H1 (cell line): Measurements from ENCODE around the gene CRYBB2. TPM values are rescaled to one million over a fixed set of nuclear protein-coding genes. Genes with fewer than 3 reads are reported as not detected.
"Not testable (repeated sequence)": the region's sequence is repeated elsewhere in the genome, so short reads cannot be mapped to it uniquely, and the experiment has no call there.

Experiments
- CTCF ChIA-PET: fragments of 300-600 bp; sonication (Branson Sonifier 250); formaldehyde crosslinking; loops from one replicate; lab custom pipeline; 2021; ENCODE audit not compliant: partially characterized antibody; lab: Charles Lee
- POLR2A ChIA-PET: fragments of 300-600 bp; sonication (Branson Sonifier 250); formaldehyde crosslinking; loops from one replicate; lab custom pipeline; 2021; ENCODE audit warnings: inconsistent platforms; ENCODE audit not compliant: partially characterized antibody; lab: Charles Lee
- DNase-seq, 2 experiments: peaks; one replicate each; pipeline versions ENCODE4 v3.0.0 to v3.0.0-alpha.2; 2010 to 2022; ENCODE audit warnings: low spot score in 2 of 2, low read depth in 1 of 2, mixed read lengths in 1 of 2
- FAIRE-seq: peaks from 2 replicates; lab custom pipeline; 2011; peaks lifted over from hg19 to GRCh38; lab: Jason Lieb, UNC
- H2AFZ ChIP-seq: 2 replicates; pipeline ENCODE4 v1.8.1; 2012; ENCODE audit warnings: low read length, inconsistent platforms
- H2AK5ac ChIP-seq: 2 replicates; pipeline ENCODE4 v1.6.1; 2013; ENCODE audit warnings: low read depth, low read length
- H2BK120ac ChIP-seq: replicated peaks from 2 replicates; pipeline ENCODE3; 2013; ENCODE audit warnings: low read depth, low read length, inconsistent platforms
- H2BK12ac ChIP-seq: 2 replicates; pipeline ENCODE4 v1.6.1; 2013; ENCODE audit warnings: low read depth, low read length
- H2BK15ac ChIP-seq: 2 replicates; pipeline ENCODE4 v1.6.1; 2013; ENCODE audit warnings: low read length
- H2BK20ac ChIP-seq: 2 replicates; pipeline ENCODE4 v1.6.1; 2013; ENCODE audit warnings: low read length
- H2BK5ac ChIP-seq: 2 replicates; pipeline ENCODE4 v1.6.1; 2013; ENCODE audit warnings: low read depth, low read length
- H3K14ac ChIP-seq: 2 replicates; pipeline ENCODE4 v1.6.1; 2013; ENCODE audit warnings: inconsistent platforms; ENCODE audit not compliant: insufficient read length
- H3K18ac ChIP-seq: 2 replicates; pipeline ENCODE4 v1.6.1; 2013; ENCODE audit warnings: low read length; ENCODE audit errors: extremely low read depth
- H3K23ac ChIP-seq: 2 replicates; pipeline ENCODE4 v1.6.1; 2013; ENCODE audit warnings: inconsistent platforms; ENCODE audit not compliant: insufficient read length
- H3K23me2 ChIP-seq: 2 replicates; pipeline ENCODE4 v1.6.1; 2013; ENCODE audit warnings: low read depth, low read length
- H3K27ac ChIP-seq: 2 replicates; pipeline ENCODE4 v1.6.1; 2011; ENCODE audit warnings: low read depth, low read length, inconsistent platforms
- H3K27me3 ChIP-seq, 4 experiments: replicated peaks in 1 of 4; 1 replicate in 1 of 4; 2 replicates in 3 of 4; pipeline versions ENCODE4 v1.6.1 to v1.8.1; 2011 to 2013; ENCODE audit warnings: low read length in 3 of 4, mild to moderate bottlenecking in 3 of 4, inconsistent platforms in 2 of 4, mixed read lengths in 2 of 4, moderate library complexity in 1 of 4; ENCODE audit not compliant: control insufficient read depth in 3 of 4, insufficient read depth in 3 of 4; ENCODE audit errors: extremely low read depth in 1 of 4
- H3K36me3 ChIP-seq, 4 experiments: 2 replicates each; pipeline versions ENCODE4 v1.6.1 to v1.8.1; 2011 to 2013; ENCODE audit warnings: mild to moderate bottlenecking in 4 of 4, low read length in 3 of 4, moderate library complexity in 2 of 4, control low read depth in 1 of 4, inconsistent platforms in 1 of 4; ENCODE audit not compliant: insufficient read depth in 4 of 4, control insufficient read depth in 2 of 4
- H3K4ac ChIP-seq: replicated peaks from 2 replicates; pipeline ENCODE3; 2013; ENCODE audit warnings: low read length, low read depth, mixed read lengths, inconsistent platforms; ENCODE audit not compliant: insufficient read length
- H3K4me1 ChIP-seq, 4 experiments: replicated peaks in 1 of 4; 1 replicate in 1 of 4; 2 replicates in 3 of 4; pipeline versions ENCODE4 v1.6.1 to v1.8.1; 2011 to 2013; ENCODE audit warnings: low read length in 3 of 4, inconsistent platforms in 2 of 4, mixed read lengths in 1 of 4; ENCODE audit not compliant: insufficient read depth in 4 of 4, control insufficient read depth in 3 of 4
- H3K4me2 ChIP-seq, 2 experiments: 2 replicates each; pipeline versions ENCODE4 v1.6.1 to v1.8.1; 2011 to 2013; ENCODE audit warnings: low read depth in 2 of 2, low read length in 2 of 2, control low read depth in 1 of 2, inconsistent platforms in 1 of 2, mild to moderate bottlenecking in 1 of 2; ENCODE audit not compliant: insufficient read depth in 1 of 2
- H3K4me3 ChIP-seq, 4 experiments: fragments of 200-600, 300-600 bp in 1 of 4; sonication (generic), shearing (Covaris generic), sonication (Bioruptor Twin) in 1 of 4; 2 replicates each; pipeline versions ENCODE4 v1.5.1 to v1.8.1; 2011 to 2016; ENCODE audit warnings: low read length in 4 of 4, low read depth in 3 of 4, control low read depth in 2 of 4, inconsistent platforms in 2 of 4, mild to moderate bottlenecking in 2 of 4, mixed read lengths in 1 of 4, moderate library complexity in 1 of 4; ENCODE audit not compliant: insufficient read depth in 2 of 4; ENCODE audit errors: extremely low read depth in 1 of 4
- H3K56ac ChIP-seq: replicated peaks from 2 replicates; pipeline ENCODE3; 2013; ENCODE audit warnings: low read depth, mild to moderate bottlenecking, mixed read lengths, low read length, inconsistent platforms; ENCODE audit not compliant: insufficient read length
- H3K79me1 ChIP-seq: 2 replicates; pipeline ENCODE4 v1.6.1; 2013; ENCODE audit warnings: low read depth, low read length, control low read depth
- H3K79me2 ChIP-seq, 2 experiments: 2 replicates each; pipeline versions ENCODE4 v1.6.1 to v1.8.1; 2012 to 2013; ENCODE audit warnings: low read length in 2 of 2, mild to moderate bottlenecking in 2 of 2, inconsistent platforms in 1 of 2; ENCODE audit not compliant: insufficient read depth in 2 of 2, control insufficient read depth in 1 of 2
- H3K9ac ChIP-seq, 4 experiments: replicated peaks in 1 of 4; 1 replicate in 1 of 4; 2 replicates in 3 of 4; pipeline versions ENCODE4 v1.6.1 to v1.8.1; 2011 to 2013; ENCODE audit warnings: low read depth in 3 of 4, low read length in 3 of 4, control low read depth in 2 of 4, mild to moderate bottlenecking in 2 of 4, moderate library complexity in 2 of 4, inconsistent platforms in 1 of 4; ENCODE audit errors: extremely low read depth in 1 of 4
- H3K9me3 ChIP-seq, 2 experiments: 2 replicates each; pipeline versions ENCODE4 v1.6.1 to v1.8.1; 2012 to 2013; ENCODE audit warnings: mild to moderate bottlenecking in 2 of 2, moderate library complexity in 2 of 2, control low read depth in 1 of 2, inconsistent platforms in 1 of 2, low read depth in 1 of 2, low read length in 1 of 2, mixed read lengths in 1 of 2; ENCODE audit not compliant: insufficient read depth in 2 of 2
- H4K20me1 ChIP-seq, 2 experiments: replicated peaks in 1 of 2; 2 replicates each; pipeline versions ENCODE3 to v1.8.1; 2011 to 2013; ENCODE audit warnings: inconsistent platforms in 2 of 2, low read length in 2 of 2, mild to moderate bottlenecking in 1 of 2; ENCODE audit not compliant: insufficient read depth in 2 of 2, control insufficient read depth in 1 of 2
- H4K5ac ChIP-seq: 2 replicates; pipeline ENCODE4 v1.6.1; 2013; ENCODE audit warnings: low read length, low read depth, mixed read lengths, inconsistent platforms; ENCODE audit not compliant: insufficient read length
- H4K8ac ChIP-seq: 2 replicates; pipeline ENCODE4 v1.8.0; 2013; ENCODE audit warnings: mild to moderate bottlenecking, moderate library complexity, low read length, inconsistent platforms; ENCODE audit not compliant: insufficient read depth; ENCODE audit errors: extremely low read depth
- H4K91ac ChIP-seq: replicated peaks from 2 replicates; pipeline ENCODE3; 2013; ENCODE audit warnings: low read length, mixed read lengths, inconsistent platforms; ENCODE audit not compliant: insufficient read length
- BACH1 ChIP-seq: IDR thresholded peaks from 2 replicates; pipeline ENCODE4 v1.6.1; 2012; ENCODE audit warnings: low read length, improper control_type of control experiment
- GABPA ChIP-seq: IDR thresholded peaks from 2 replicates; pipeline ENCODE4 v1.6.1; 2011; ENCODE audit warnings: mild to moderate bottlenecking, low read length, moderate library complexity, borderline replicate concordance; ENCODE audit not compliant: insufficient read depth
- NRF1 ChIP-seq: IDR thresholded peaks from 2 replicates; pipeline ENCODE4 v1.6.1; 2011; ENCODE audit warnings: mild to moderate bottlenecking, low read depth, low read length, improper control_type of control experiment
- TAF1 ChIP-seq: IDR thresholded peaks from 2 replicates; pipeline ENCODE4 v1.6.1; 2011; ENCODE audit warnings: mild to moderate bottlenecking, low read depth, low read length
- TCF12 ChIP-seq: IDR thresholded peaks from 2 replicates; pipeline ENCODE4 v1.6.1; 2011; ENCODE audit warnings: low read depth, mild to moderate bottlenecking, low read length
- TEAD4 ChIP-seq: IDR thresholded peaks from 2 replicates; pipeline ENCODE4 v1.6.1; 2012; ENCODE audit warnings: low read depth, low read length, inconsistent platforms, mixed read lengths
- YY1 ChIP-seq: IDR thresholded peaks from 2 replicates; pipeline ENCODE4 v1.6.1; 2011; ENCODE audit warnings: low read depth, mild to moderate bottlenecking, low read length
- whole genome bisulfite sequencing, 2 experiments: shearing (Covaris generic) in 1 of 2; methylation state at CpG; one replicate each; pipeline versions ENCODE4 v1.1.6 to v1.1.7; 2013 to 2015; ENCODE audit warnings: low lambda C conversion rate in 2 of 2, mixed read lengths in 2 of 2, inconsistent platforms in 1 of 2, low coverage in 1 of 2, missing lambda C conversion rate in 1 of 2; ENCODE audit not compliant: insufficient replicate concordance in 2 of 2, insufficient coverage in 1 of 2, insufficient read length in 1 of 2; ENCODE audit errors: extremely low coverage in 1 of 2, missing lambda C conversion rate in 1 of 2; 5-methylcytosine and 5-hydroxymethylcytosine counted together
- polyA plus RNA-seq, 7 experiments: library from polyadenylated mRNA; depleted of rRNA in 3 of 7; stranded (reverse) in 5 of 7; unstranded in 2 of 7; fragments of >200 nt in 5 of 7; fragments of 200-250 nt in 2 of 7; gene quantifications; 1 replicate in 5 of 7; 2 replicates in 1 of 7; 4 replicates in 1 of 7; pipeline versions ENCODE4 v1.2.1 to v1.2.3, GENCODE V29; 2011 to 2013; ENCODE audit warnings: missing spikeins in 2 of 7, mixed read lengths in 2 of 7
- total RNA-seq: library from RNA; stranded (reverse); fragmentation: NEBNext Ultra II Directional; extraction: Animal tissue kit (Norgen Biotek cat#: 25700); gene quantifications from 2 replicates; pipeline ENCODE4 v1.2.1, GENCODE V29; 2021
- TF ChIP-seq, protein P1 (sequence below), 3 experiments: IDR thresholded peaks; 1 replicate in 2 of 3; 2 replicates in 1 of 3; pipeline versions ENCODE4 v1.5.1 to v1.6.1; 2011; ENCODE audit warnings: low read length in 3 of 3, mild to moderate bottlenecking in 3 of 3, inconsistent platforms in 2 of 3, low read depth in 1 of 3, moderate library complexity in 1 of 3; ENCODE audit not compliant: insufficient read depth in 1 of 3; ENCODE audit errors: control extremely low read depth in 1 of 3
- TF ChIP-seq, protein P2 (sequence below): IDR thresholded peaks from 2 replicates; pipeline ENCODE4 v1.6.1; 2012; ENCODE audit warnings: inconsistent platforms

The CRYBB2 gene
- total and polyA plus RNA-seq, 2 of the 8 experiments (the other 6 are each of a cell fraction or from before 2014, with no cell fraction given), result 0.12 TPM; not detected in 1

DNA sequence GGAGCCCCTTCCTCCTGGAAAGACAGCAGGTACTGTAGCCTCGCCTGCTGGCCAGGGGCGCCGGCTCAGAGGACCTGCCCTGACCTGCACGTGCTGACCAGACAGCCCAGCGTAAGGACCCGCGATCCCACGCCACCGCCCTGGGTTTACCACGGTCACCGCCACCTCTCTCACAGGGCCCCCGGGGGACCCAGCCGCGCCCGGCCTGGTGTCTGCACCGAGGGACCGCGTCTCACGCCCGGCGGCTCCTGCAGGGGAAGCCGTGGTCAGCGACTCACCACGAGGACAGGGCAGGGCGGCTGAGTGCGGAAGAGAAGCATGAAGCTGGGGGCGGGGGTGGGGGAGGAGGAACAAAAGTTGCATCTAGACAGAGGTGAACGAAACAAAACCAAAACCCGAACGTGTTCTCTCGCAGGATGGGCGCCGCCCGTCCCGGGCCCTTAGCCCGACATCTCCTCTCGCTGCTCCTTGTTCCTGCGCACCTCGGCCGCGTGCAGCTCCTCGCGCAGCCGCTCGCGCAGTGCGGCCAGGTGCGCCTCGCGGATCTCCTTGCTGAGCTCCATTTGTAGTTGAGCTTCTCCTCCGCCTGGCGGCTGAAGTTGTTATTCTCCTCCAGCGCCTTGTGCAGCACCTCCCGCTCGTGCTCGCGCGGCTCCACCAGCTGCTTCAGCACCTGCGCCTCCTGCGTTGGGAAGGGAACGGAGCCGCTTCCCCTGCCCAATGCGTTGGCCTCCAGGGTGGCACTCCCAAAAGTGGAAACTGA, 40.4 kb upstream of the CRYBB2 start:
- H3K23ac ChIP-seq, H4K20me1 ChIP-seq, H3K23me2 ChIP-seq, H3K4me2 ChIP-seq, H3K36me3 ChIP-seq, POLR2A ChIA-PET, H2BK12ac ChIP-seq, H3K14ac ChIP-seq, H3K27me3 ChIP-seq, H3K18ac ChIP-seq, H2BK20ac ChIP-seq, FAIRE-seq, H3K9ac ChIP-seq, H4K5ac ChIP-seq, H3K4me1 ChIP-seq, H3K79me2 ChIP-seq, H3K4me3 ChIP-seq, H2AK5ac ChIP-seq, H2BK5ac ChIP-seq, H3K4ac ChIP-seq, H3K27ac ChIP-seq, H3K9me3 ChIP-seq, H2BK120ac ChIP-seq, H4K8ac ChIP-seq, H3K79me1 ChIP-seq, H2AFZ ChIP-seq, H2BK15ac ChIP-seq, H4K91ac ChIP-seq, H3K56ac ChIP-seq: not testable (repeated sequence)
- CTCF ChIA-PET, result interaction anchor here (0.5 to 3.8 kb wide), 13 partner anchors 10 to 472 kb away, joined by 3 to 11 read pairs (median 3); no protein-coding TSS in a partner anchor
- DNase-seq, result peak; percentile 13 to 69
- 35% methylated on average over 13 of the region's 63 CpGs; no CpG with 5 or more reads in 1 of the 2 experiments for WGBS, 2 experiments
- TF ChIP-seq YY1 (0 out of 2 replicates have a peak, but pooled peaks have one; percentile 49), TCF12 (0 out of 2 replicates have a peak, but pooled peaks have one; percentile 41), TAF1 (0 out of 2 replicates have a peak, but pooled peaks have one; percentile 36), GABPA (peak; percentile 35; the same call in 1 of the 2 replicates), TEAD4 (peak; percentile 66; the same call in 1 of the 2 replicates), BACH1 (0 out of 2 replicates have a peak, but pooled peaks have one; percentile 23), NRF1 (peak; percentile 22; the same call in 1 of the 2 replicates)
- TF ChIP-seq, protein P1, sequence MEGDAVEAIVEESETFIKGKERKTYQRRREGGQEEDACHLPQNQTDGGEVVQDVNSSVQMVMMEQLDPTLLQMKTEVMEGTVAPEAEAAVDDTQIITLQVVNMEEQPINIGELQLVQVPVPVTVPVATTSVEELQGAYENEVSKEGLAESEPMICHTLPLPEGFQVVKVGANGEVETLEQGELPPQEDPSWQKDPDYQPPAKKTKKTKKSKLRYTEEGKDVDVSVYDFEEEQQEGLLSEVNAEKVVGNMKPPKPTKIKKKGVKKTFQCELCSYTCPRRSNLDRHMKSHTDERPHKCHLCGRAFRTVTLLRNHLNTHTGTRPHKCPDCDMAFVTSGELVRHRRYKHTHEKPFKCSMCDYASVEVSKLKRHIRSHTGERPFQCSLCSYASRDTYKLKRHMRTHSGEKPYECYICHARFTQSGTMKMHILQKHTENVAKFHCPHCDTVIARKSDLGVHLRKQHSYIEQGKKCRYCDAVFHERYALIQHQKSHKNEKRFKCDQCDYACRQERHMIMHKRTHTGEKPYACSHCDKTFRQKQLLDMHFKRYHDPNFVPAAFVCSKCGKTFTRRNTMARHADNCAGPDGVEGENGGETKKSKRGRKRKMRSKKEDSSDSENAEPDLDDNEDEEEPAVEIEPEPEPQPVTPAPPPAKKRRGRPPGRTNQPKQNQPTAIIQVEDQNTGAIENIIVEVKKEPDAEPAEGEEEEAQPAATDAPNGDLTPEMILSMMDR (IDR thresholded peaks at IDR 0.05; ENCODE audit: control extremely low read depth in 1 of 3, insufficient read depth in 1 of 3, low read depth in 1 of 3, low read length in 3 of 3), result peak; percentile 54 to 73 (median 59)
- TF ChIP-seq, protein P2, sequence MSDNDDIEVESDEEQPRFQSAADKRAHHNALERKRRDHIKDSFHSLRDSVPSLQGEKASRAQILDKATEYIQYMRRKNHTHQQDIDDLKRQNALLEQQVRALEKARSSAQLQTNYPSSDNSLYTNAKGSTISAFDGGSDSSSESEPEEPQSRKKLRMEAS, result peak; percentile 94
